SK-N-SH treated with all-trans-retinoic acid at 6 μM for 48 hours (cell line): ENCODE measurements around the gene CTTNBP2.

Source experiments
- ATAC-seq: fragments of 200-7000 bp; cut with Tn5 transposase; 3 replicates; pipeline ENCODE4 v1.9.1; 2020; ENCODE audit warnings: mild to moderate bottlenecking, moderate library complexity
- ARNTL ChIP-seq: fragments of 450-650 bp; formaldehyde crosslinking; IDR thresholded peaks from 2 replicates; pipeline ENCODE4 v1.5.0; 2020; ENCODE audit warnings: low read depth, mild to moderate bottlenecking, moderate library complexity, borderline replicate concordance
- BACH2 ChIP-seq: fragments of 250-450 bp; sonication (Bioruptor Pico); IDR thresholded peaks from 2 replicates; pipeline ENCODE4 v1.9.0; 2021; ENCODE audit warnings: mild to moderate bottlenecking, borderline replicate concordance
- CREB5 ChIP-seq: fragments of 250-450 bp; sonication (Bioruptor Pico); IDR thresholded peaks from 2 replicates; pipeline ENCODE4 v1.5.1; 2020; ENCODE audit warnings: low read depth, mild to moderate bottlenecking, moderate library complexity
- CSDC2 ChIP-seq: fragments of 250-450 bp; sonication (Bioruptor Pico); IDR thresholded peaks from 2 replicates; pipeline ENCODE4 v1.5.0; 2020; ENCODE audit warnings: mild to moderate bottlenecking, moderate library complexity
- ESRRG ChIP-seq: fragments of 250-450 bp; sonication (Bioruptor Pico); IDR thresholded peaks from 2 replicates; pipeline ENCODE4 v1.6.1; 2021; ENCODE audit warnings: mild to moderate bottlenecking
- GLIS3 ChIP-seq: fragments of 250-450 bp; sonication (Bioruptor Pico); IDR thresholded peaks from 2 replicates; pipeline ENCODE4 v1.5.0; 2020; ENCODE audit warnings: mild to moderate bottlenecking, moderate library complexity
- ISL1 ChIP-seq: fragments of 250-450 bp; sonication (Bioruptor Pico); IDR thresholded peaks from 2 replicates; pipeline ENCODE4 v2.1.2; 2022; ENCODE audit warnings: mild to moderate bottlenecking, moderate library complexity
- OSR1 ChIP-seq: fragments of 250-450 bp; sonication (Bioruptor Pico); IDR thresholded peaks from 2 replicates; pipeline ENCODE4 v1.8.0; 2022; ENCODE audit warnings: moderate library complexity, mild to moderate bottlenecking, inconsistent platforms
- PPARA ChIP-seq: fragments of 250-450 bp; sonication (Bioruptor Pico); IDR thresholded peaks from 2 replicates; pipeline ENCODE4 v1.5.0; 2020; ENCODE audit warnings: mild to moderate bottlenecking, borderline replicate concordance
- RARB ChIP-seq: fragments of 250-450 bp; sonication (Bioruptor Pico); IDR thresholded peaks from 2 replicates; pipeline ENCODE4 v1.8.0; 2021; ENCODE audit warnings: mild to moderate bottlenecking, moderate library complexity
- SNAI2 ChIP-seq: fragments of 250-450 bp; sonication (Bioruptor Pico); IDR thresholded peaks from 2 replicates; pipeline ENCODE4 v1.5.0; 2020; ENCODE audit warnings: mild to moderate bottlenecking, moderate library complexity
- TCF4 ChIP-seq: fragments of 250-450 bp; sonication (Bioruptor Pico); IDR thresholded peaks from 2 replicates; pipeline ENCODE4 v1.8.0; 2021; ENCODE audit warnings: mild to moderate bottlenecking, moderate library complexity, borderline replicate concordance
- TOX ChIP-seq: fragments of 250-450 bp; sonication (Bioruptor Pico); IDR thresholded peaks from 2 replicates; pipeline ENCODE4 v1.8.0; 2021; ENCODE audit warnings: mild to moderate bottlenecking, moderate library complexity, borderline replicate concordance
- ZC3H10 ChIP-seq: fragments of 250-450 bp; sonication (Bioruptor Pico); IDR thresholded peaks from 2 replicates; pipeline ENCODE4 v1.5.1; 2021; ENCODE audit warnings: mild to moderate bottlenecking, moderate library complexity
- ZFP3 ChIP-seq: fragments of 250-450 bp; sonication (Bioruptor Pico); IDR thresholded peaks from 2 replicates; pipeline ENCODE4 v1.5.0; 2020; ENCODE audit warnings: mild to moderate bottlenecking, moderate library complexity
- ZFP30 ChIP-seq: fragments of 450-650 bp; formaldehyde crosslinking; IDR thresholded peaks from 2 replicates; pipeline ENCODE4 v1.5.0; 2022; ENCODE audit warnings: mild to moderate bottlenecking, moderate library complexity
- ZNF70 ChIP-seq: fragments of 450-650 bp; formaldehyde crosslinking; IDR thresholded peaks from 2 replicates; pipeline ENCODE4 v1.5.0; 2020; ENCODE audit warnings: mild to moderate bottlenecking, moderate library complexity
- ZNF8 ChIP-seq: fragments of 450-650 bp; formaldehyde crosslinking; IDR thresholded peaks from 2 replicates; pipeline ENCODE4 v1.5.0; 2020; ENCODE audit warnings: mild to moderate bottlenecking, moderate library complexity
- TF ChIP-seq, protein P1 (sequence below): fragments of 250-450 bp; sonication (Bioruptor Pico); IDR thresholded peaks from 2 replicates; pipeline ENCODE4 v1.8.0; 2020; ENCODE audit warnings: mild to moderate bottlenecking, moderate library complexity, borderline replicate concordance
- TF ChIP-seq, protein P2 (sequence below): fragments of 250-450 bp; sonication (Bioruptor Pico); IDR thresholded peaks from 2 replicates; pipeline ENCODE4 v1.5.1; 2021; ENCODE audit warnings: mild to moderate bottlenecking, moderate library complexity

CTTNBP2 gene

GRCh38 chr7:117857718-117858117, 15.5 kb downstream of the CTTNBP2 start:
- no peak for ATAC-seq
- TF ChIP-seq TCF4 (no peak), PPARA (CRISPR knock-in tag) (no peak), ZFP30 (CRISPR knock-in tag) (no peak), RARB (no peak), CREB5 (CRISPR knock-in tag) (no peak), ISL1 (CRISPR knock-in tag) (no peak), SNAI2 (no peak)
- TF ChIP-seq, protein P1, sequence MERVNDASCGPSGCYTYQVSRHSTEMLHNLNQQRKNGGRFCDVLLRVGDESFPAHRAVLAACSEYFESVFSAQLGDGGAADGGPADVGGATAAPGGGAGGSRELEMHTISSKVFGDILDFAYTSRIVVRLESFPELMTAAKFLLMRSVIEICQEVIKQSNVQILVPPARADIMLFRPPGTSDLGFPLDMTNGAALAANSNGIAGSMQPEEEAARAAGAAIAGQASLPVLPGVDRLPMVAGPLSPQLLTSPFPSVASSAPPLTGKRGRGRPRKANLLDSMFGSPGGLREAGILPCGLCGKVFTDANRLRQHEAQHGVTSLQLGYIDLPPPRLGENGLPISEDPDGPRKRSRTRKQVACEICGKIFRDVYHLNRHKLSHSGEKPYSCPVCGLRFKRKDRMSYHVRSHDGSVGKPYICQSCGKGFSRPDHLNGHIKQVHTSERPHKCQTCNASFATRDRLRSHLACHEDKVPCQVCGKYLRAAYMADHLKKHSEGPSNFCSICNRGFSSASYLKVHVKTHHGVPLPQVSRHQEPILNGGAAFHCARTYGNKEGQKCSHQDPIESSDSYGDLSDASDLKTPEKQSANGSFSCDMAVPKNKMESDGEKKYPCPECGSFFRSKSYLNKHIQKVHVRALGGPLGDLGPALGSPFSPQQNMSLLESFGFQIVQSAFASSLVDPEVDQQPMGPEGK (CRISPR knock-in tag), result no peak

DNA sequence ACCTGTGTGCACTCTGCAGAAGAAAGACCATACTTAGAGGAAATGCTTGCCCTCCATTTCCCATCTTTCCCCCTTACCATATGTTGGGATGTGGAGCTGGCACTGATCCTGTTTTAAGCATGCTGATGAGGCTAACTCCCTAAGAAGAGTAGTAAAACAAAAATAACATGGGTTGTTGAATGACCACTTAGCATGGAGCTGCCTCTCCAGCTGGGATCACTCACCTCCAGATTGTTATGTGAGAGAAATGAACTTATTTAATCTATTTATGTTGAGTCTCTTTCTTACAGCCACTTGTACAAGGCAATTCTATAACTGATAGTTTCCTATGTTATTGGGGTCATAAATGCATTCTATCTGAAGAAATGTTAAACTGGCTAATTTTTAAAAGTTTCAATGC, 17.0 kb downstream of the CTTNBP2 start:
- no peak for TF ChIP-seq TCF4
- TF ChIP-seq, protein P1 (CRISPR knock-in tag), result no peak
- TF ChIP-seq CSDC2 (CRISPR knock-in tag), result no peak
- TF ChIP-seq CREB5 (CRISPR knock-in tag), result no peak
- no peak for TF ChIP-seq ZNF8 (CRISPR knock-in tag)
- no peak for TF ChIP-seq ARNTL (CRISPR knock-in tag)
- no peak for TF ChIP-seq BACH2 (CRISPR knock-in tag)
- no peak for TF ChIP-seq GLIS3
- TF ChIP-seq PPARA (CRISPR knock-in tag), result no peak
- TF ChIP-seq ZFP3 (CRISPR knock-in tag), result no peak
- no peak for TF ChIP-seq ESRRG (CRISPR knock-in tag)
- TF ChIP-seq ZNF70, result no peak
- no peak for TF ChIP-seq SNAI2
- TF ChIP-seq ZC3H10 (CRISPR knock-in tag), result no peak
- TF ChIP-seq RARB, result no peak
- TF ChIP-seq, protein P2, sequence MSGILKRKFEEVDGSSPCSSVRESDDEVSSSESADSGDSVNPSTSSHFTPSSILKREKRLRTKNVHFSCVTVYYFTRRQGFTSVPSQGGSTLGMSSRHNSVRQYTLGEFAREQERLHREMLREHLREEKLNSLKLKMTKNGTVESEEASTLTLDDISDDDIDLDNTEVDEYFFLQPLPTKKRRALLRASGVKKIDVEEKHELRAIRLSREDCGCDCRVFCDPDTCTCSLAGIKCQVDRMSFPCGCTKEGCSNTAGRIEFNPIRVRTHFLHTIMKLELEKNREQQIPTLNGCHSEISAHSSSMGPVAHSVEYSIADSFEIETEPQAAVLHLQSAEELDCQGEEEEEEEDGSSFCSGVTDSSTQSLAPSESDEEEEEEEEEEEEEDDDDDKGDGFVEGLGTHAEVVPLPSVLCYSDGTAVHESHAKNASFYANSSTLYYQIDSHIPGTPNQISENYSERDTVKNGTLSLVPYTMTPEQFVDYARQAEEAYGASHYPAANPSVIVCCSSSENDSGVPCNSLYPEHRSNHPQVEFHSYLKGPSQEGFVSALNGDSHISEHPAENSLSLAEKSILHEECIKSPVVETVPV (CRISPR knock-in tag), result no peak
- ATAC-seq, result no peak

GRCh38 chr7:117854186-117854585, 19.1 kb downstream of the CTTNBP2 start:
- no peak for ATAC-seq
- TF ChIP-seq, protein P1 (CRISPR knock-in tag), result no peak
- no peak for TF ChIP-seq ZFP3 (CRISPR knock-in tag)
- TF ChIP-seq TOX (CRISPR knock-in tag), result no peak
- no peak for TF ChIP-seq ISL1 (CRISPR knock-in tag)
- no peak for TF ChIP-seq GLIS3
- TF ChIP-seq ARNTL (CRISPR knock-in tag), result no peak
- no peak for TF ChIP-seq OSR1 (CRISPR knock-in tag)
- TF ChIP-seq, protein P2 (CRISPR knock-in tag), result no peak
- no peak for TF ChIP-seq CREB5 (CRISPR knock-in tag)
- no peak for TF ChIP-seq CSDC2 (CRISPR knock-in tag)
